D341Med (cell line): ENCODE data around the gene MAPKBP1.

Experiments
- DNase-seq: peaks from one replicate; pipeline ENCODE4 v3.0.0; 2012; ENCODE audit warnings: low spot score

MAPKBP1 gene

GRCh38 chr15:41848631-41849030, 74.3 kb downstream of the MAPKBP1 start:
- no peak for DNase-seq

- DNase-seq: no peak
Measured at GRCh38 chr15:41849204-41849603, 74.9 kb downstream of the MAPKBP1 start.

- DNase-seq: no peak
Measured at GRCh38 chr15:41849861-41850260, 75.6 kb downstream of the MAPKBP1 start.

- no peak for DNase-seq
Measured at GRCh38 chr15:41850482-41851166, 76.3 kb downstream of the MAPKBP1 start.

GRCh38 chr15:41851167-41851523, 76.9 kb downstream of the MAPKBP1 start:
- DNase-seq: no peak

- no peak for DNase-seq
Measured at GRCh38 chr15:41851755-41852370, 77.6 kb downstream of the MAPKBP1 start.

- DNase-seq: no peak
Measured at GRCh38 chr15:41852736-41853590, 78.7 kb downstream of the MAPKBP1 start.

- no peak for DNase-seq
Measured at GRCh38 chr15:41853831-41854230, 79.5 kb downstream of the MAPKBP1 start.

- no peak for DNase-seq
Measured at GRCh38 chr15:41854443-41854842, 80.2 kb downstream of the MAPKBP1 start.

- DNase-seq: no peak
Measured at GRCh38 chr15:41855261-41855961, 81.1 kb downstream of the MAPKBP1 start.

- DNase-seq: no peak
Measured at GRCh38 chr15:41856262-41856661, 82.0 kb downstream of the MAPKBP1 start.

GRCh38 chr15:41856716-41857115, 82.4 kb downstream of the MAPKBP1 start:
- DNase-seq: no peak

GRCh38 chr15:41857316-41857715, 83.0 kb downstream of the MAPKBP1 start:
- DNase-seq: no peak

- DNase-seq: no peak
Measured at GRCh38 chr15:41858756-41859155, 84.5 kb downstream of the MAPKBP1 start.

GRCh38 chr15:41860049-41860828, 86.0 kb downstream of the MAPKBP1 start:
- DNase-seq: no peak

- no peak for DNase-seq
Measured at GRCh38 chr15:41861736-41862356, 87.6 kb downstream of the MAPKBP1 start.

GRCh38 chr15:41862515-41863116, 88.3 kb downstream of the MAPKBP1 start:
- DNase-seq: no peak

- DNase-seq: no peak
Measured at GRCh38 chr15:41865490-41866055, 91.3 kb downstream of the MAPKBP1 start.

GRCh38 chr15:41866263-41866703, 92.0 kb downstream of the MAPKBP1 start:
- no peak for DNase-seq

GRCh38 chr15:41866872-41867579, 92.7 kb downstream of the MAPKBP1 start:
- DNase-seq: no peak
